ENCODE data around the gene DNAH17. TPM values are rescaled to one million over a fixed set of nuclear protein-coding genes. Genes with fewer than 3 reads are reported as not detected.

The DNAH17 gene
- total RNA-seq, 4 donors from 2014 or later: 0.22 to 0.51 TPM; not detected in 2

DNA sequence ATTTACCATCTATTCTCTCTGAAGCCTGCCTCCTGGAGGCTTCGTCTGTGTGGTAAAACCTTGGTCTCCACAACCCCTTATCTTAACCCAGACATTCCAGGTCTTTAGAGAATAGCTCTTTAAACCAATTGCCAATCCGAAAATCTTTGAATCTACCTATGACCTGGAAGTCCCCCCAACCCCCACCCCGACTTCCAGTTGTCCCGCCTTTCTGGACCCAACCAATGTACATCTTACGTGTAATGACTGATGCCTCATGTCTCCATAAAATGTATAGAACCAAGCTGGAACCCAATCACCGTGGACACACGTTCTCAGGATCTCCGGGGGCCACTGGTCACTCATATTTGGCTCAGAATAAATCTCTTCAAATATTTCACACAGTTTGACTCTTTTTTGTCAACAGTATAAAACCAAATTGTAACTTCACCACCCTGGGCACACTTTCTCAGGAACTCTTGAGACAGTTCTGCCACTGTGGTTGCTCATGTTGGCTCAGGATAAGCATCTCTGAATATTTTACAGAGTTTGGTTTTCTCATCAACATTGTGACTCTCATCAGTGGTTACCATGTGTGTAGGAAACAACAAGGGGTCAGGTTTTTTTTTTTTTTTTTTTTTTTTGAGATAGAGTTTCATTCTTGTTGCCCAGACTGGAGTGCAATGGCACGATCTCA, 18.1 kb upstream of the DNAH17 start:
- TF ChIP-seq, protein P1, sequence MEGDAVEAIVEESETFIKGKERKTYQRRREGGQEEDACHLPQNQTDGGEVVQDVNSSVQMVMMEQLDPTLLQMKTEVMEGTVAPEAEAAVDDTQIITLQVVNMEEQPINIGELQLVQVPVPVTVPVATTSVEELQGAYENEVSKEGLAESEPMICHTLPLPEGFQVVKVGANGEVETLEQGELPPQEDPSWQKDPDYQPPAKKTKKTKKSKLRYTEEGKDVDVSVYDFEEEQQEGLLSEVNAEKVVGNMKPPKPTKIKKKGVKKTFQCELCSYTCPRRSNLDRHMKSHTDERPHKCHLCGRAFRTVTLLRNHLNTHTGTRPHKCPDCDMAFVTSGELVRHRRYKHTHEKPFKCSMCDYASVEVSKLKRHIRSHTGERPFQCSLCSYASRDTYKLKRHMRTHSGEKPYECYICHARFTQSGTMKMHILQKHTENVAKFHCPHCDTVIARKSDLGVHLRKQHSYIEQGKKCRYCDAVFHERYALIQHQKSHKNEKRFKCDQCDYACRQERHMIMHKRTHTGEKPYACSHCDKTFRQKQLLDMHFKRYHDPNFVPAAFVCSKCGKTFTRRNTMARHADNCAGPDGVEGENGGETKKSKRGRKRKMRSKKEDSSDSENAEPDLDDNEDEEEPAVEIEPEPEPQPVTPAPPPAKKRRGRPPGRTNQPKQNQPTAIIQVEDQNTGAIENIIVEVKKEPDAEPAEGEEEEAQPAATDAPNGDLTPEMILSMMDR (IDR thresholded peaks at IDR 0.05; ENCODE audit: low read depth): no peak

DNA sequence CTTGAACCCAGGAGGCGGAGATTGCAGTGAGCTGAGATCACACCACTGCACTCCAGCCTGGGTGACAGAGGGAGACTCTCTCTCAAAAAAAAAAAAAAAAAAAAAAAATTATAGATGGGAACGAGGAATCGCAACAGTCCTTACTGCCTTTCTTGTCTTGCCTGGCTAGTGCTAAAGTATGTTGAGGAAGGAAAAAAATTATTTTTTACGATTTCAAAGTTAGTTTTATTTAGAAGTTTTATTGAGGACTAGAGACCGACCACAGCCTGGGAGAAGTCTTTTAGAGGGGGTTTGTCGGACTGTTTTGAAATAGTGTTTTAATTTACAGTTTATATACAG, 15.8 kb upstream of the DNAH17 start:
- TF ChIP-seq, protein P1 (IDR thresholded peaks at IDR 0.05; ENCODE audit: low read depth): no peak

DNA sequence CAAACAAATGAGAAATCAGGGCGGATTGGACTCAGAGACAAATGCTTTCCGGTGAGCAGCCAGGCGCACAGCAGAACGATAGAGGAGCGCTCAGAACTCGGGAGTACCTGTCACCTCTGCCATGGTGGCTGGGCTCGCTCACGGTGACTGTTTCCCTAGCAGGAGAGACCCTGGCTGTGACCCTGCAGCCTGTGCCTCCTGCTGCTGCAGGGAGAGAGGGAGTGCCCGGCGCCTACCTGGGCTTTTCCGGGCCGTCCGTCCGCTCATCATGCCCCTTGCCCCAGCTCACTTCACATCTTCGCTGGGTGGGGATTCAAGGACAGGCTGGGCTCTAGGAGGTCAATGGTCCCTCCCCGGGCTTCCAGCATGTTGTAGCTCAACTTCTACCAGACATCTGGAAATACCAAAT, 14.1 kb upstream of the DNAH17 start:
- TF ChIP-seq, protein P1 (IDR thresholded peaks at IDR 0.05; ENCODE audit: low read depth): no peak

DNA sequence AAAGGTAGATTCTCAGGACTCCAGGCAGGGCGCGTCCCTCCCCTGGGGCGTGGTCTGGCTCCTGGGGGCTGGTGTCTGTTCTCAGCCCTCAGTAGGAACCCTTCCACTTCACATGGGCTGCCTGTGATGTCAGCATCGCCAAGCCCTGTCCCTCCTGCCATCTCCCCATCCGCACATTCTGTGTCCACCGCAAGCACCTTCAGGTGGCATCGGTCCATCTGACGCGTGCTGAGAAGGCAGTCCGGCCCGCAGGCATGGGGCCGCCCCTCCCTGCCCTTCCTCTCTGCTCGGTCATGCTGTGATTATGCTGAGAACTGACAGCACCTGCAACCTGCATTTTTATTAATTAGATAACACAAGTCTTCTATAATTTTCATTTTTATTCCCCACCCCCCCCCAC, 12.7 kb upstream of the DNAH17 start:
- TF ChIP-seq, protein P1 (IDR thresholded peaks at IDR 0.05; ENCODE audit: low read depth): no peak

DNA sequence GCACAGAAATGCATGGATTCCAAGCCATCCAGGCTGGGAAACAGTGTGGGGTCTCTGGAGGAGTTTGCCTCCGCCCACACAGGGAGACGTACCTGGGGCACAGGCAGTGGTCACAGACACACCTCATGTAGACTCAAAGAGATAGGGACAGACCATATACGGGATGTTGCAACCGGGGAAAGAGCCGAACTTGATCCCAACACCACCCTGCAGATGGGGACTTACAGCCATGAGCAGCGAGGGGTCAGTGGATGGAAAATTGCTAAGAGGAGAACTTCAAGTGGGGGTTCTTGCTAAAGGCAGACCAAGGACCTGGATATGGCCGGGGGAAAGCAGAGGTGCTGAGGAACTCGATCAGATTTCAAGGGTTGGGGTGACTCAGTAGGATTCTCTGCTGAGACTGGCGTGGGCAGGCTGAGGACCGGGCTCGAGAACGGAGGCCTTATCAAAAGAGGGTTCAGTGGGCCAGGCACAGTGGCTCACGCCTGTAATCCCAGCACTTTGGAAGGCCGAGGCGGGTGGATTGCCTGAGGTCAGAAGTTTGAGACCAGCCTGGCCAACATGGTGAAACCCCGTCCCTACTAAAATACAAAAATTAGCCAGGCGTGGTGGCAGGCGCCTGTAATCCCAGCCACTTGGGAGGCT, 12.0 kb upstream of the DNAH17 start:
- TF ChIP-seq, protein P1 (IDR thresholded peaks at IDR 0.05; ENCODE audit: low read depth): no peak

DNA sequence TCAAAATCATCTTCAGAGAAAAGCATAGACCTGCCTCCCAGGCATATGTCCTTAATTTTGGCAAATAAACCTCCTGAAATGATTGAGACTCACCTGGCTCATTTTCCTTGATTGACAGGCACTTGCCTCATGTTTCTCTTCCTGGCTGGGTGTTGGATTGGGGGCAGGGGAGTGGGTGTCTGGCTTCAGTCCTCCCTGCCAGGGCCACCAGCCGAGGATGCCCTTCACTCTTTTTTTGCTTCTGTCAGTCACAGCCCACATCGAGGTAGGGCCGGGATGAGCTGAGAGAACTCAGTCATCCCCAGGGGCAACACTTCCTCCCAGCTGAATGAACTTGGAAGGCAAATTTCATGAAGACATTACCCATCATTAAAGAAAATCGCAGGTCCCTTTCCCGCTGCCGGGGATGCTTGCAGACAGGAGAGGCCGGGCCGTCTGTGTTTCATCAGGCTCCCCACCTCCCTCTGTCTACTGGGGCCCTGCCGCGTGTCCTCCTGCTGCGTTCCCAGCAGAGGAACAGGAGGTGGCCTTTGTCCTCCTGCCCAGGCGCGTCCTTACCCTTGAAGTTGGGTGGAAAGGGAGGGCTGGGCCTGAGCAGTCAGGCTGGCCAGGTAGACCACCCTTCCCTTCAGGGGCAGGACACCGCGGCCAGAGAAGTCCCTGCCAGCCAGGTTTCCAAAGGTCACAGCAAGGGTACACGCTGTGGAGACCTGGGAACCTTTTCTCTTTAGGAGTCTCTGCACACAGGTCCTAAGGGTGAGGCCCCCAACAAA, 11.2 kb upstream of the DNAH17 start:
- TF ChIP-seq, protein P1 (IDR thresholded peaks at IDR 0.05; ENCODE audit: low read depth): no peak

DNA sequence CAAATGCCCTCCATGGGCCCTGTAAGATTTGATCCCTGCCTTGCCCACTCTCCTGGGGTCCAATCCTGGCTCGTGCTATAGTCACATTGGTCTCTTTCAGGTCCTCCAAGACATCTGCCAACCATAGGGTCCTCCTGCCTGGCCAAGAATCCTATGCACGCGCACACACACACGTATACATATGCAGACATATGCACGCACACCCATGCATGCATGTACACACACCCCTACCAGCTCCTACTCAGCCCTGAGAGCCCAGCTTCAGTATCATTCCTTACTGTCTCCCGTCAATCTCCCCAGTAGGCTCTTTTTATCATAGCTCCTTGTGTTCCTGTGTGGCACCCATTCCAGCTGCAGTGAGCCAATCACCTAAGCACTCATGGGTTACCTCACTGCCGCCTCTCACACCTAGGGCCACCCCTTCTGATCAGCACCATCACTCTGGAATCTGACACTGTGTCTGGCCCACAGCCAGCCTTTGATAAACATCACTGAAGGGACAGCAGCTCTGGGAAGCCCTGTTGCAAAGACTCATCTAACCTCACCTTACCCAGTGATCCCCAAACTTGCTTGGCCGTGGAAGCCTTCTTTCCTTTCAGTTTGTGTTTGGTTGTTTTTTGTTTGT, 7.9 kb upstream of the DNAH17 start:
- TF ChIP-seq, protein P1 (IDR thresholded peaks at IDR 0.05; ENCODE audit: low read depth): no peak

Data from subcutaneous adipose tissue (tissue), 4 donors.